ENCODE results near the gene BRAP. TPM values are rescaled to one million over a fixed set of nuclear protein-coding genes. Genes with fewer than 3 reads are reported as not detected.
A peak's percentile ranks its signal among the peaks of the same experiment; 100 is the strongest.

Gene BRAP
- total RNA-seq, 1 experiment from 2014 or later = 24.7 TPM

- POLR2A ChIA-PET (ENCODE audit: unreplicated experiment) = no interaction called here
- H3K4me2 ChIP-seq (ENCODE audit: low read length) = no peak overlapping the region
- CTCF ChIA-PET = no interaction called here
Observed at GRCh38 chr12:111687952-111688351, 2.2 kb upstream of the BRAP start.

GRCh38 chr12:111687255-111687654 lies 1.5 kb upstream of the BRAP start:
- Histone ChIP-seq H3K27ac (ENCODE audit: low read length) (no peak overlapping the region), H3K4me3 (ENCODE audit: low read length) (peak overlapping the region; percentile 86; the same call in 1 of the 2 replicates), H3K4me1 (ENCODE audit: insufficient read depth, low read length) (peaks cover 16% of the 10 kb centered on the region), H3K36me3 (ENCODE audit: low read depth, low read length) (peaks cover 10% of the 10 kb centered on the region), H3K9me2 (replicated peaks; ENCODE audit: low read length) (no peaks in the 10 kb centered on the region), H3F3A (ENCODE audit: low read length, unreplicated experiment) (no peaks in the 10 kb centered on the region), H3K4me2 (ENCODE audit: low read length) (peak overlapping the region; percentile 90), H3K9ac (ENCODE audit: low read length) (no peak overlapping the region), H2AFZ (ENCODE audit: low read length) (no peak overlapping the region), H3K9me3 (ENCODE audit: low read length) (no peaks in the 10 kb centered on the region), H3K79me2 (ENCODE audit: low read length) (peaks cover 51% of the 10 kb centered on the region), H4K20me1 (ENCODE audit: low read length) (no peaks in the 10 kb centered on the region), H3K27me3 (ENCODE audit: low read length) (no peaks in the 10 kb centered on the region)
- intact Hi-C loops (cut with micrococcal nuclease) = loop anchor here (1.0 kb wide), 1 partner anchor 126 kb away; no protein-coding TSS in a partner anchor
- ATAC-seq (peak; percentile 25; the same call in 1 of the 2 replicates), DNase-seq (peak; percentile 43)
- ChIA-PET POLR2A (ENCODE audit: unreplicated experiment) (no interaction called here), CTCF (no interaction called here)
- TF ChIP-seq EZH2 (IDR thresholded peaks at IDR 0.05; ENCODE audit: low read length, unreplicated experiment) (no peak), CTCF (conservative IDR thresholded peaks at IDR 0.05; ENCODE audit: low read depth, low read length) (peak; percentile 65), EZH2phosphoT487 (IDR thresholded peaks at IDR 0.05; ENCODE audit: borderline replicate concordance, low read length) (no peak)
- no TSS peak for BruUV-seq (replicated peaks)

More at GRCh38 chr12:111687952-111688351, 2.2 kb upstream of the BRAP start:
- no peaks in the 10 kb centered on the region for H3K9me3 ChIP-seq (ENCODE audit: low read length)
- peaks cover 8% of the 10 kb centered on the region for H3K36me3 ChIP-seq (ENCODE audit: low read depth, low read length)
- H3K27me3 ChIP-seq (ENCODE audit: low read length) = no peaks in the 10 kb centered on the region
- H3K27ac ChIP-seq (ENCODE audit: low read length) = no peak overlapping the region
- no peaks in the 10 kb centered on the region for H4K20me1 ChIP-seq (ENCODE audit: low read length)
- no peak overlapping the region for H2AFZ ChIP-seq (ENCODE audit: low read length)
- no TSS peak for BruUV-seq (replicated peaks)
- H3K9ac ChIP-seq (ENCODE audit: low read length) = no peak overlapping the region
- DNase-seq = no peak
- H3K79me2 ChIP-seq (ENCODE audit: low read length) = peaks cover 46% of the 10 kb centered on the region
- H3F3A ChIP-seq (ENCODE audit: low read length, unreplicated experiment) = no peaks in the 10 kb centered on the region
- ATAC-seq = no peak
- intact Hi-C loops (cut with micrococcal nuclease) = loop anchor here (1.0 kb wide), 1 partner anchor 125 kb away; no protein-coding TSS in a partner anchor
- peaks cover 16% of the 10 kb centered on the region for H3K4me1 ChIP-seq (ENCODE audit: insufficient read depth, low read length)
- TF ChIP-seq CTCF (conservative IDR thresholded peaks at IDR 0.05; ENCODE audit: low read depth, low read length) = no peak
- H3K4me3 ChIP-seq (ENCODE audit: low read length) = no peak overlapping the region
- no peaks in the 10 kb centered on the region for H3K9me2 ChIP-seq (replicated peaks; ENCODE audit: low read length)

- Histone ChIP-seq H3F3A (ENCODE audit: low read length, unreplicated experiment) (no peaks in the 10 kb centered on the region), H3K9me2 (replicated peaks; ENCODE audit: low read length) (no peaks in the 10 kb centered on the region), H3K36me3 (ENCODE audit: low read depth, low read length) (peaks cover 15% of the 10 kb centered on the region), H3K9ac (ENCODE audit: low read length) (peak overlapping the region; percentile 90), H3K27me3 (ENCODE audit: low read length) (no peaks in the 10 kb centered on the region), H4K20me1 (ENCODE audit: low read length) (no peaks in the 10 kb centered on the region), H3K4me1 (ENCODE audit: insufficient read depth, low read length) (peaks cover 16% of the 10 kb centered on the region), H3K79me2 (ENCODE audit: low read length) (peaks cover 51% of the 10 kb centered on the region), H3K9me3 (ENCODE audit: low read length) (no peaks in the 10 kb centered on the region), H3K27ac (ENCODE audit: low read length) (no peak overlapping the region), H3K4me3 (ENCODE audit: low read length) (peak overlapping the region; percentile 86), H3K4me2 (ENCODE audit: low read length) (peak overlapping the region; percentile 90), H2AFZ (ENCODE audit: low read length) (peak overlapping the region; percentile 84)
- no TSS peak for BruUV-seq (replicated peaks)
- TF ChIP-seq EZH2phosphoT487 (IDR thresholded peaks at IDR 0.05; ENCODE audit: borderline replicate concordance, low read length) = no peak
- TF ChIP-seq CTCF (conservative IDR thresholded peaks at IDR 0.05; ENCODE audit: low read depth, low read length) = no peak
- TF ChIP-seq EZH2 (IDR thresholded peaks at IDR 0.05; ENCODE audit: low read length, unreplicated experiment) = no peak
- ATAC-seq (no peak), DNase-seq (no peak)
- intact Hi-C loops (cut with micrococcal nuclease) = loop anchor here (1.0 kb wide), 1 partner anchor 127 kb away; no protein-coding TSS in a partner anchor
- CTCF ChIA-PET = interaction anchor here (1.4 kb wide), 1 partner anchor 235 kb away, joined by 3 read pairs; no protein-coding TSS in a partner anchor
- POLR2A ChIA-PET (ENCODE audit: unreplicated experiment) = no interaction called here
Observed at GRCh38 chr12:111686574-111687105, 884 bp upstream of the BRAP start.
